ENCODE data around the gene C3orf20. TPM values are rescaled to one million over a fixed set of nuclear protein-coding genes. Genes with fewer than 3 reads are reported as not detected.

The C3orf20 gene
- total RNA-seq, 1 experiment from 2014 or later = not detected

DNA sequence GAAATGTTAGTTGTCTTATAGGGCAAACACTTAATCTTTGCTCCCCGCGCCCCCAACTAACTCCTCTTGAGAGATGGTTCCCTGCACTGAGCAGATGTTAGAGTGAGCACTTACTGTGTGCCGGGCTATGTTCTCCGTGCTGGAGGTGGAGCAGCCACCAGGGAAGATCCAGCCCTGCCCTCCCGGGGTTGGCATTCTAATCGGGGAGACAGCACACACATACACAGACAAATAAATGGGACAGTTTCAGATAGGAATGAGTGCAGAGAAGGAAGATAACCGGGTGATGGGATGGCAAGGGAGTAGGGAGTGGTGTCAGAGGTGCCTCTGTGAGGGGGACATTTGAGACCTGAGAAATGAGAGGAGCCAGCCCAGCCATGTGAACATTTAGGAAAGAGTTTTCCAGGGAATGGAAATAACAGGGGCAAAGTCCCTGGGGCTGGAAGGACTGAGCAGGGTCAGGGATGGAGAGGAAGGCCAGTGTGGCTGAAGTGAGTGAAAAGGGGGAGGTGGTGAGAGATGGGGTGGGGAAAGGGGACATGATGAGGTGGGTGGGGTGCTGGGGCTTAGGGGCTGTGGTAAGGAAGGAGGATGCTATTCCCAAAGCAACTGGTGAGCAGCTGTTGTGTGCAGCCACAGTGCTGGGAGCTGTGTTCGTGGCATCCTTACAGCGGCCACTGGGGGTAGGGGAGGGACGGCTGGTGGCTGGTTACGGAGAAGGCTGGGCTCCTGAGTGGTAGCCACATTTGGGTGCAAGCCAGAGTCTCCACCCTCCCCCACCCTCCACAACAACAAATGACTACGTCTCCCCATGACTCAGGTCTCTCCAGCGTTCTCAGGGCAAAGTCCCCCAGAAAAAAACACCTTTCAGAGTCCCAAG is 128.4 kb downstream of the C3orf20 start:
- no peak overlapping the region for H3K4me3 ChIP-seq (ENCODE audit: low read length)
- H3K27ac ChIP-seq (ENCODE audit: low read length) = no peak overlapping the region
- ChIA-PET POLR2A (ENCODE audit: unreplicated experiment) (no interaction called here), CTCF (no interaction called here)
- no peak overlapping the region for H3K9ac ChIP-seq (ENCODE audit: low read length)
- intact Hi-C loops (cut with micrococcal nuclease) = no loop called here
- peaks cover 7% of the 10 kb centered on the region; the same call in 1 of the 2 replicates for H3K4me1 ChIP-seq (ENCODE audit: insufficient read depth, low read length)
- 0 out of 2 replicates have a peak overlapping the region, but pooled peaks have one; percentile 1 for H3K4me2 ChIP-seq (ENCODE audit: low read length)
- DNase-seq (peak; percentile 48), ATAC-seq (peak; percentile 57)
- H3K9me2 ChIP-seq (replicated peaks; ENCODE audit: low read length) = no peaks in the 10 kb centered on the region
- H4K20me1 ChIP-seq (ENCODE audit: low read length) = no peaks in the 10 kb centered on the region
- H3F3A ChIP-seq (ENCODE audit: low read length, unreplicated experiment) = no peaks in the 10 kb centered on the region
- no peaks in the 10 kb centered on the region for H3K79me2 ChIP-seq (ENCODE audit: low read length)
- no peaks in the 10 kb centered on the region for H3K9me3 ChIP-seq (ENCODE audit: low read length)
- peaks cover 31% of the 10 kb centered on the region for H3K27me3 ChIP-seq (ENCODE audit: low read length)
- H2AFZ ChIP-seq (ENCODE audit: low read length) = no peak overlapping the region
- no TSS peak for BruUV-seq (replicated peaks)
- no peak for TF ChIP-seq EZH2 (IDR thresholded peaks at IDR 0.05; ENCODE audit: low read length, unreplicated experiment)
- TF ChIP-seq, protein P1, sequence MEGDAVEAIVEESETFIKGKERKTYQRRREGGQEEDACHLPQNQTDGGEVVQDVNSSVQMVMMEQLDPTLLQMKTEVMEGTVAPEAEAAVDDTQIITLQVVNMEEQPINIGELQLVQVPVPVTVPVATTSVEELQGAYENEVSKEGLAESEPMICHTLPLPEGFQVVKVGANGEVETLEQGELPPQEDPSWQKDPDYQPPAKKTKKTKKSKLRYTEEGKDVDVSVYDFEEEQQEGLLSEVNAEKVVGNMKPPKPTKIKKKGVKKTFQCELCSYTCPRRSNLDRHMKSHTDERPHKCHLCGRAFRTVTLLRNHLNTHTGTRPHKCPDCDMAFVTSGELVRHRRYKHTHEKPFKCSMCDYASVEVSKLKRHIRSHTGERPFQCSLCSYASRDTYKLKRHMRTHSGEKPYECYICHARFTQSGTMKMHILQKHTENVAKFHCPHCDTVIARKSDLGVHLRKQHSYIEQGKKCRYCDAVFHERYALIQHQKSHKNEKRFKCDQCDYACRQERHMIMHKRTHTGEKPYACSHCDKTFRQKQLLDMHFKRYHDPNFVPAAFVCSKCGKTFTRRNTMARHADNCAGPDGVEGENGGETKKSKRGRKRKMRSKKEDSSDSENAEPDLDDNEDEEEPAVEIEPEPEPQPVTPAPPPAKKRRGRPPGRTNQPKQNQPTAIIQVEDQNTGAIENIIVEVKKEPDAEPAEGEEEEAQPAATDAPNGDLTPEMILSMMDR (conservative IDR thresholded peaks at IDR 0.05; ENCODE audit: low read depth, low read length) = no peak
- no peak for TF ChIP-seq EZH2phosphoT487 (IDR thresholded peaks at IDR 0.05; ENCODE audit: borderline replicate concordance, low read length)
- H3K36me3 ChIP-seq (ENCODE audit: low read depth, low read length) = no peaks in the 10 kb centered on the region

- no TSS peak for BruUV-seq (replicated peaks)
- peaks cover 39% of the 10 kb centered on the region for H3K27me3 ChIP-seq (ENCODE audit: low read length)
- POLR2A ChIA-PET (ENCODE audit: unreplicated experiment) = no interaction called here
Measured at GRCh38 chr3:14803981-14804834, 129.3 kb downstream of the C3orf20 start.

More at GRCh38 chr3:14803981-14804834, 129.3 kb downstream of the C3orf20 start:
- Histone ChIP-seq H4K20me1 (ENCODE audit: low read length) (no peaks in the 10 kb centered on the region), H3F3A (ENCODE audit: low read length, unreplicated experiment) (no peaks in the 10 kb centered on the region), H2AFZ (ENCODE audit: low read length) (no peak overlapping the region), H3K9ac (ENCODE audit: low read length) (no peak overlapping the region), H3K4me2 (ENCODE audit: low read length) (peak overlapping the region; percentile 1; the same call in 1 of the 2 replicates), H3K9me3 (ENCODE audit: low read length) (no peaks in the 10 kb centered on the region), H3K4me1 (ENCODE audit: insufficient read depth, low read length) (peaks cover 3% of the 10 kb centered on the region; the same call in 1 of the 2 replicates), H3K79me2 (ENCODE audit: low read length) (no peaks in the 10 kb centered on the region), H3K9me2 (replicated peaks; ENCODE audit: low read length) (no peaks in the 10 kb centered on the region), H3K27ac (ENCODE audit: low read length) (no peak overlapping the region), H3K36me3 (ENCODE audit: low read depth, low read length) (no peaks in the 10 kb centered on the region), H3K4me3 (ENCODE audit: low read length) (no peak overlapping the region)
- CTCF ChIA-PET = no interaction called here
- ATAC-seq (no peak), DNase-seq (no peak)
- no peak for TF ChIP-seq EZH2phosphoT487 (IDR thresholded peaks at IDR 0.05; ENCODE audit: borderline replicate concordance, low read length)
- TF ChIP-seq, protein P1 (conservative IDR thresholded peaks at IDR 0.05; ENCODE audit: low read depth, low read length) = no peak
- TF ChIP-seq EZH2 (IDR thresholded peaks at IDR 0.05; ENCODE audit: low read length, unreplicated experiment) = no peak
- intact Hi-C loops (cut with micrococcal nuclease) = no loop called here

Data from PC-3 (cell line).